RPMI8226 (cell line): ENCODE results near the gene CREB3.
A peak's percentile ranks its signal among the peaks of the same experiment; 100 is the strongest.

Source experiments
- DNase-seq: peaks from one replicate; pipeline ENCODE4 v3.0.0-alpha.2; 2015

CREB3 gene

DNA sequence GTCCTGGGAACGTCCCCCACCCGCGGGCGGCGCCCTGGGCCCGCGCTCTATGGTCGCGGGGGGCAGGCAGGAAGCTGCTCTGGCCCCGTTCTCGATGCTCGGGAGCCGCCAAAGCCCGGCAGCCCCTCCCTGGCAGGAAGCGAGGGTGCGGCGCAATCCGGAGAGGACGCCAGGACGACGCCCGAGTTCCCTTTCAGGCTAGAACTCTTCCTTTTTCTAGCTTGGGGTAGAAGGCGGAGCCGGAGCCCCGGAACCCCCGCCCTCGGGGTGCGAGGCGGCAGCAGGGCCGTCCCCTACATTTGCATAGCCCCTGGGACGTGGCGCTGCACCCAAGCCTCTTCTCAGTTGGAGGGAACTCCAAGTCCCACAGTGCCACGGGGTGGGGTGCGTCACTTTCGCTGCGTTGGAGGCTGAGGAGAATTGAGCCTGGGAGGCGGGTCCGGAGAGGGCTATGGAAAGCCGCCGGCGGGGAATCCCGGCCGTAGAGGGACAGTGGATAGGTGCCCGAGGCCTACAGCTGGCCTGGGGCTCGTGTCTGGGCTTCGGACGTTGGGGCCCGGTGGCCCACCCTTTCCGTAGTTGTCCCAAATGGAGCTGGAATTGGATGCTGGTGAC, at the start of gene CREB3, which contains the start of gene TLN1:
Gene CREB3 (plus strand): TSS at position 482 of the 615 bp plus-strand sequence. CDS start 107 bp downstream, at position 589.
Gene TLN1 (minus strand): TSS at position 11 of the 615 bp plus-strand sequence. CDS start 6,501 bp downstream, outside the sequence.
- peak; percentile 96 for DNase-seq

GRCh38 chr9:35683323-35683722, 49.1 kb upstream of the CREB3 start:
- DNase-seq, result no peak

DNA sequence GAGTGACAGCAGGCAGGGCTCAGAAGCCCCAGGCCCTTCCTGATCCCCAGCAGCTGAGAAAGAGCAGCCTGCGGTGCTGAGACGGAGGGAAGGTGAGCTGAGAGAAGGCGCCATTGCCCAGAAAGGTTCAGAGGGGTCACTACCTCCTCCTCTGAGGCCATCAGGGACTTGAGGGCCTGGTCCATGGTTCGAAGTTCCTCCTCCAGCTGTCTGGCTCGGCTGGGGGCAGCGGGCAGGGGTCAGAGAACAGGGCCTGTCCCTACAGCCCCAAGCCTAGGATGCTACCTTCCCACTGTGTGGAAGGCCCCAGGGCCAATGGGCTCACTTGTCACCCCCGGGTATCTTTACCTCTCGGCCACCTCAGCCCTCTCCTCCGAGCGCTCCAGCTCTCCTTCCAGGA, 47.5 kb upstream of the CREB3 start:
- no peak for DNase-seq

DNA sequence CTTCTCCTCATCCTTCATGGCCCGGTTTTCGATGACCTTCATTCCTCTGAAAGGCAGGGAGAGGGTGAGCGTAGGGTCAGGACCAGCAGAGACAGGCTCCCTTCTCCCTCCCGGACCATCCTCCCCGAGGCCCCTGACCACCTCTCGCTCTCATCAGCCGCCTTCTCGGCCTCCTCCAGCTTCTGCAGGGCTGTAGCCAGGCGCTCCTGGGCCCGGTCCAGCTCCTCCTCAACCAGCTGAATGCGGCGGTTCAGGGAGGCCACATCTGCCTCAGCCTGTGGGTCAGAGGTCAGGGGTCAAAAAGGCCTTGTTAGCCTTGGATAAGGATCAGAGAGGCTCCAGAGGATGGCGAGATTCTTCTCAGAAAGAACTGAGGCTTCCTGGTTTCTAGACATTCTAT, 47.0 kb upstream of the CREB3 start:
- no peak for DNase-seq

GRCh38 chr9:35686222-35687203, 46.0 kb upstream of the CREB3 start:
- peak; percentile 41 for DNase-seq

DNA sequence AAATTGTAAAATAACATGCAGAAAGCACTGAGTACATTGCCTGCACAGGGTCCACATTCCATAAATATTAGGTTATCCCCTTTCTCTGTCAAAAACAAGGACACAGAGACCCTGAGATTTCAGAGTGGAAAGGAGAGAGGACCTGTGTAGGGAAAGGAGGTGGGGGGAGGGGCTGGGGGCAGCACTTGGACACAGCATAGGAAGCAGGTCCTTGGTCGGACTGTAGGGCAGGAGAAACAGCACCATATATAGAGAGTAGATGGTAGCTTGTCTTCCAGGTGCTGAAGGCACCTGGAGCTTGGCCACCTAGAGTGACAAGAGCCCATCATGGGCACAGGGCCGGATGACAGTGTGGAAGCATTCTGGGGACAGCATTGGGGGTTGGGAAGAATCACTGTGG, 45.2 kb upstream of the CREB3 start:
- DNase-seq, result no peak

DNA sequence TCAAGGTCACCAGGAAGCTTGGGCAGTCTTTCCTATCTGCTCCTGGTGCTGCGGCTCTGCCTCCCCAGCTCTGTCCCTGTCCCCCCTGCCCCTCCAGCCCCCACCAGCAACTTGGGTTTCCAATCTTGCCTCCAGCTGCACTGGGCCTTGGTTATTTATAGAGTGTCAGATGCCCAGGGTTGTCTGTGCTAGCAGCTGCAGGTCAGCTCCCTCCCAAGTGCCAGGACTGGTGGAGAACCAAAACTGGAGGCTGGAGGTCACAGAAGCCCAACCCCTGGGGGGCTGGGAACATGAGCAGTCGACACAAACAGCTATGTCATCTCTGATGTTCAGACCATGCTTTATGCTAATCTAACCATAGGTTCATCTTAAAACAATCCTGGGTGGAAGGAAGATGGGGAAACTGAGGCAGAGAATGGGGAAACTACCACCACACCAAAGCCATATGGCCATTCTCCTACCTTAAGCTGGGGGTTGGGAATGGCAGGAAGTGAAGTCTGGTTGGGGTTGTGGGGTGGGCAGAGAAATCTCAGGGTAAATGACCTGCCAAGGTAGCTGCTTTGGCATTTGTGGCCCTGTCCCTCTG, 44.4 kb upstream of the CREB3 start:
- DNase-seq, result peak; percentile 54

- no peak for DNase-seq
Observed at GRCh38 chr9:35688558-35689541, 43.6 kb upstream of the CREB3 start.

DNA sequence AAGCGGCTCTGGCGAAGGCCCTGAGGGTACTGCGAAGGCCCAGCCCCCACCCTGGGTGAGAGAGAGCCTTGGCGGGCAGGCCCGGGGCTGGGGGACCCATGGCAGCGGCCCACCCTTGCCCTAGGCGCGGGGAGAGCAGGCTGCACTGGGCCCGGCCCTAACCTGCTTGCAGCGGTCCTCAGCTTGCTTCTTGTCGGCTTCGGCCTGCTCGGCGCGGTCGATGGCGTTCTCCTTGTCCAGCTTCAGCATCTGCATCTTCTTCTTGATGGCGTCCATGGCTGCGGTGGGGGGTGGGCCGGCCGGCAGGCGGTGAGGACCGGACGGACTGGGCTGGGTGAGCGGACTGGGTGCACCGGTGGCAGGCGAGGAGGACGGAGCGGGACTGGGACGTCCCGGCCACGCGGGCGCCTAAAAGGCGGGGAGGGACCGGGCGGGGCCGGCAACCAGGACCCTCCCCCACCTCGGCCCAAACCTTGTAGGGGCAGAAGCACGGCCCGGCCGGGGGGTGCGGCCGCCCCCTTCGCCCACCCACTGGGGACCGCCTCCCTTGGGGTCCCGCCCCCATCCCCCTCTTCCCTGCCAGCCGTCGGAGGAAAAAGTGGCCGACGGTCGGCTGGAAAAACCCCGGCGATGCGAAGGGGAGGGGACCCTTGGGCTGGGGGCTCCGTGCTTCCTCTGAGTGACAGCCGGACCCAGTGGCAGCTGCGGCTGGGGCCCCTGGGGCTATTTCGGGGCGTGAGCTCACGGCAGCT, 42.7 kb upstream of the CREB3 start, which contains the start of gene TPM2:
Gene TPM2 (minus strand): TSS at position 384 of the 752 bp plus-strand sequence. CDS start 108 bp downstream, at position 276.
- no peak for DNase-seq

DNA sequence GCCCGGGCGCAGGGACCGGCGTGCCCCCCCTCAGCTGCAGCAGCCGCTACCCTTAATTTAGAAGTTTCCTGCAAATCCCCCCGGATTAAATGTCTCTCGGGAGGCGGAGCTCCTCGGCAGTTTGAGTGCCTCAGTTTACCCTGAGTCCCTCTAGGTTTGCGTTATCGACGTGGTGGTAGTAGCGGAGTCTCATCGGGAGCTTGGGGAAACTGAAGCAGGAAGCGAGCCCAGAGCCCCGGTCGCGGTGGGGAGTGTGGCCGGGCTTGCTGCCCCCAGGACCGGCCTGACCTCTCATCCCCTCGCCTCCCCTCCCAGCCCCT, 42.2 kb upstream of the CREB3 start:
- DNase-seq, result no peak

DNA sequence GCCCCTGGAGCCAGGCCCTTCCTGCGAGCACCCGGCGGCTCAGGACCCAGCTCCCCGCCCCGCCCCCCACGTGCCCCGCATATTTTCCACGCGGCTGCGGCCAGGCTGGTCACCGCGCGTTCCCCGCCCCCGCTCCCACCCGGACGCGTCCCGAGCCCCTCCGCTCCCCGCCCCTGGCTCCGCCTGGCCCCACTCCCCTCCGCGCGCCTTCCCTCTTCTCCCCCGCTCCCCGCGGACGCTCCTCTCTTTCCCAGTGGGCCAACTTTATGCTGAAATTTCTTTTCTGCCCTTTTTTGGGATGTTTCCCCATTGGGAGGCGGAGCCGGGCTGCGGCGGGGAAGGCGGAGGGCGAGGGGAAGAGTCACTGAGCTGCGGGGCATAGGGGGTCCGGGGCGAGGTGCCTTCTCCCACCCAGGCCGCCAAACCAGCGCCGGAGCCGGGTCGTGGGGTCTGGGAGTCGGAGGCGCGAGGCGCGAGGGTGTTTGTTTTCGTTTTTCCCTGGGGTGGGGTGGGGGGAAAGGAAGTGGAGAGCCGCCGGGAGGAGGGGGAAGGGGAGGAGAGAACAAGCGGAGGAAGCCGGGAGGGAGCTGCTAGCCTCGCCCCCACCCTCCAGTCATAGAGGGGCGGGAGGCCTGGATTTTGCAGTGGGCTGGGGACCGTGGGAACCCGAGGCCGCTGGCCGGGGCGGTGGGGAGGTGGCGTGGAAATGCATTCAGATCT, 41.7 kb upstream of the CREB3 start:
- no peak for DNase-seq

DNA sequence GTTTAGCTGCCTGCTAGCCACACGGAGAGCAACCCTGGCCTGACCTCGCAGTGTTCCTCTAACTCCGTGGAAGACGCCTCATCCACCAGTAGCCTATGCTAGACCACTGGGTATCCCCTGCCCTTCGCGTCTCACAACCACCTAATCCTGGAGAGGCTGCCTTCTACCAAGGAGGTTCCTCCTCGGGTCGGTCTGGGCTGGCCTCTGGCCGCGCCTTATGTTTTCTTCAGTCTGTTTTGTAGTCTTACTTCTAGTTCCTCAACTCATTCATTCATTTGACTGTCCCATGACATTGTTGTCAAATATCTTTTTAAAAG, 41.2 kb upstream of the CREB3 start:
- DNase-seq, result no peak

GRCh38 chr9:35691757-35692301, 40.6 kb upstream of the CREB3 start:
- no peak for DNase-seq

DNA sequence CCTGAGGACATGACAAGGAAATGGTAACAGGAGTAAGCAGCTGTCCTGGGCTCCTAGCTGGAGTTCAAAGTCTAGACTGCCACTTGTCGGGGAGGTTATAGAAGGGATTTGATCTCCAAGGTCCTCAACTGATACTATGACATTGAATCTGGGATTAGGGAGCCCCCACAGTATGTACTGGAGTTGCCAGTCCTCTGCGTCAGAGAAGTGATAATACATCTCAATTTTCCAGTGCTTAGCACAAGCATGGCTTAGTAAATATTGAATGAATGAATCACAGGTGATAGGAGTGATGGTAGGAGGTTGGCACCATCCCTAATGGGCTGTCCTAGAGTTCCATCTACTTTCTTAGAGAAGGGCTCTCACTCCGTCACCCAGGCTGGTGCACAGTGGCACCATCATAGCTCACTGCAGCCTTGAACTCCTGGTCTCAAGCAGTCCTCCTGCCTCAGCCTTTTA, 36.5 kb upstream of the CREB3 start:
- DNase-seq, result no peak

DNA sequence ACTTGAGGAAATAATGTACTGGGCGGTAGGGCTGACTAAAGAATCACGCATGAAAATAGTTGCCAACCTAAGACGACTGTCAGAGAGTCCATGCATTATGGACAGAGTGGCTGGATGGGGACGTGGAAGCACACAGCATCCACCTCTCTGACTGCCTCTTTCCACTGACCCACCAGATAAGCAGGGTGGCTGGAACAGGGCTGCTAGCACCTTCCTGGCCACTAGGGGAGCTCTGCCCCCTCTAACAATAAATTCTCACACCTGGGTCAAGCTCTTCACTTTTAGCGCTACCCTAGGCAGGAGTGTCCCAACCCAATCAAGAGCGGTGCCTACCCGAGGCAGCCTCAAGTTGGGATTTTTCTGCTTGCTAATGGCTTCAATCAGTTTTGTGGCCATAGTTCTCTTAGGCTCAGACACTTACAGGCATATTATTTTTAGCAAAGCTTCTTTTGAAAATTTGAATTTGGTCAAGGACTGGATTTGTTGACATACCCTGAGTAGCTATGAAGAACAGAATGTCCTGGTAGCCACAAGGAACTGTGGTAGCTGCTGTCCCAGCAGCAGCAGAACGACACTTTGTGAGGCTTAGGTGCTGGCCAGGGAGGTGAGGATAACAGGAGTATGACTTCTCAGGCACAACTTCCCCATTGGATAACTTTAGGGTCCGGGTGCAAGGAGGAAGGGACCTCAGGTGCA, 35.8 kb upstream of the CREB3 start:
- peak; percentile 63 for DNase-seq

- DNase-seq, result no peak
Observed at GRCh38 chr9:35697486-35697885, 35.0 kb upstream of the CREB3 start.

DNA sequence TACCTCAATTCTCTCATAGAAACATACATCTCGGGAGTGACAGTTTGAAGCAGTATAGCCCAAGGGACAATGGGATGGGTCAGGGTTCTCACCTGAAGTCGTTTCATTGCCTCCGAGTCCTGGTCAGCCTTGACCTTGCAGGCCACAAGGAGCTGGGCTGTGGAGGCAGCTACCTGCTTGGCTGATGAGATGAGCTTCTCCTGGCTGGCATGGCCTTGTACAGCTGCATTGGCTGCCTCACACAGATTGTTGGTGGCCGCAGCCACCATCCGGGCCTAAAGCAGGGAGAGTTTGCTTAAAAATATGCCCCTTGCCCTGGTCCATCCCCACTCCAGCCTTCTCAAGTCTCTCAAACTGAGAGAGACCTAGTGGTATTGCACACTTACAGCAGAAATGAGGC, 34.2 kb upstream of the CREB3 start:
- no peak for DNase-seq

- no peak for DNase-seq
Observed at GRCh38 chr9:35700031-35700430, 32.4 kb upstream of the CREB3 start.

DNA sequence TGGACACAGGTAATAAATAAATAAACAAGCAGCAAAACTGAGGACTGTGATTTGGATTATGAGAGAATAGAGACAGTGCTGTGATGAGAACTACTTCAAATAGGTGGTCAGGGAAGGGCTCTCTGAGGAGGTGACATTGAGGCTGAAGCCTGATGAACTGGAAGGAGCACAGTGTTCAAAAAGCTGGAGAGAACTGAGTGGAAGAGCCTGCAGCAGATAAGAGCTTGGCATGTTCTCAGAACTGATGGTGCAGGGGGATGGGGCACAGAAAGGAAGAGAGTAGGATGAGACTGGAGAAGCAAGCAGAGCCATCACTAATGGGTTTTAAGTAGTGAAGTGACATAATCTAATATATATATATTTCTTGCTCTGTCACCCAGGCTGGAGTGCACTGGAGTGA, 31.5 kb upstream of the CREB3 start:
- DNase-seq, result no peak

GRCh38 chr9:35702696-35703095, 29.8 kb upstream of the CREB3 start:
- DNase-seq, result no peak
